Omental fat pad (tissue), 4 donors: Measurements from ENCODE around the gene MAP3K9. TPM values are rescaled to one million over a fixed set of nuclear protein-coding genes. Genes with fewer than 3 reads are reported as not detected.
A peak's percentile ranks its signal among the peaks of the same experiment; 100 is the strongest.
"Not testable (repeated sequence)": the region's sequence is repeated elsewhere in the genome, so short reads cannot be mapped to it uniquely, and the experiment has no call there.

Experiments used
- ATAC-seq: fragments of 150-250 bp; one replicate; pipeline ENCODE4 v1.9.1; 2016; ENCODE audit warnings: mild to moderate bottlenecking, moderate library complexity; ENCODE audit not compliant: low FRiP score
- DNase-seq: peaks from one replicate; pipeline ENCODE4 v3.0.0-alpha.2; 2019; ENCODE audit warnings: low spot score
- total RNA-seq, 4 donors: library from RNA; depleted of rRNA; stranded (reverse); fragments of >200 nt; gene quantifications; one replicate each; pipeline ENCODE4 v1.1.0, GENCODE V29; 2016
- TF ChIP-seq, protein P1 (sequence below), 3 donors: fragments of 450-650 bp; IDR thresholded peaks; one replicate each; pipeline ENCODE4 v1.5.1; 2016 to 2017; ENCODE audit warnings: antibody characterized with exemption in 3 of 3, mild to moderate bottlenecking in 3 of 3, moderate library complexity in 2 of 3

Gene MAP3K9
- total RNA-seq, 4 donors from 2014 or later = 0.32 to 5.8 (median 1.1) TPM

DNA sequence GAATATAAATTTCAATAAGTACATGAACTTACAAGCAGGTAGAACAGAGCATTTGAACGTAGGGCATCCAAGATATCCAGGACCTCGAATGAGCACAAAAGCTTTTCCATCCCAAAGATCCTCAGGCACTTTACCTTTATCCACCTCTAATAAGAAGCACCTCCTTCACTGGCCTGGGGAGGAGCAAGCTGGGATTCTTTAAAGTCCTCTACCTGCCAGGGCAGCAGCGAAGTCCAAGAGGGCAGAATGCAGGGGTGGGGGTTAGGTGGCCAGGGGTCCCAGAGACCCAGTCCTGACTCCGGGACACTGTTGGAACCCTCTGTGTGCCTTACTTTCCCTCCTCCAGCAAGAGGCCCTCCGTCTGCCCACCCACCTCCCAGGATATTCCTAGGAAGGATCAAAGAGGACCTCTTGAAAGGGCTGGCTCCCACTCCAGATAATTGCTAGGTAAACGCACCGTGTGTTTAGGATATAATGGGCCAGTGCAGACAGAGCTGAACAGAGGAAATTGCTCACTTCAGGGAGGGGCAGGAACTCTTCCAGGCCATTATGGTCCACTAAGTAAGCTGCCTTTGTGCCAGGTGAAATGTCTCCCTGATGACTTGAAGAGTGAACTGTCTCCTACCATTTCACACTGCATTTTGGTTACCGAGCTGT, 99.5 kb downstream of the MAP3K9 start:
- DNase-seq (no peak), ATAC-seq (no peak)
- TF ChIP-seq, protein P1, sequence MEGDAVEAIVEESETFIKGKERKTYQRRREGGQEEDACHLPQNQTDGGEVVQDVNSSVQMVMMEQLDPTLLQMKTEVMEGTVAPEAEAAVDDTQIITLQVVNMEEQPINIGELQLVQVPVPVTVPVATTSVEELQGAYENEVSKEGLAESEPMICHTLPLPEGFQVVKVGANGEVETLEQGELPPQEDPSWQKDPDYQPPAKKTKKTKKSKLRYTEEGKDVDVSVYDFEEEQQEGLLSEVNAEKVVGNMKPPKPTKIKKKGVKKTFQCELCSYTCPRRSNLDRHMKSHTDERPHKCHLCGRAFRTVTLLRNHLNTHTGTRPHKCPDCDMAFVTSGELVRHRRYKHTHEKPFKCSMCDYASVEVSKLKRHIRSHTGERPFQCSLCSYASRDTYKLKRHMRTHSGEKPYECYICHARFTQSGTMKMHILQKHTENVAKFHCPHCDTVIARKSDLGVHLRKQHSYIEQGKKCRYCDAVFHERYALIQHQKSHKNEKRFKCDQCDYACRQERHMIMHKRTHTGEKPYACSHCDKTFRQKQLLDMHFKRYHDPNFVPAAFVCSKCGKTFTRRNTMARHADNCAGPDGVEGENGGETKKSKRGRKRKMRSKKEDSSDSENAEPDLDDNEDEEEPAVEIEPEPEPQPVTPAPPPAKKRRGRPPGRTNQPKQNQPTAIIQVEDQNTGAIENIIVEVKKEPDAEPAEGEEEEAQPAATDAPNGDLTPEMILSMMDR (IDR thresholded peaks at IDR 0.05) = no peak

DNA sequence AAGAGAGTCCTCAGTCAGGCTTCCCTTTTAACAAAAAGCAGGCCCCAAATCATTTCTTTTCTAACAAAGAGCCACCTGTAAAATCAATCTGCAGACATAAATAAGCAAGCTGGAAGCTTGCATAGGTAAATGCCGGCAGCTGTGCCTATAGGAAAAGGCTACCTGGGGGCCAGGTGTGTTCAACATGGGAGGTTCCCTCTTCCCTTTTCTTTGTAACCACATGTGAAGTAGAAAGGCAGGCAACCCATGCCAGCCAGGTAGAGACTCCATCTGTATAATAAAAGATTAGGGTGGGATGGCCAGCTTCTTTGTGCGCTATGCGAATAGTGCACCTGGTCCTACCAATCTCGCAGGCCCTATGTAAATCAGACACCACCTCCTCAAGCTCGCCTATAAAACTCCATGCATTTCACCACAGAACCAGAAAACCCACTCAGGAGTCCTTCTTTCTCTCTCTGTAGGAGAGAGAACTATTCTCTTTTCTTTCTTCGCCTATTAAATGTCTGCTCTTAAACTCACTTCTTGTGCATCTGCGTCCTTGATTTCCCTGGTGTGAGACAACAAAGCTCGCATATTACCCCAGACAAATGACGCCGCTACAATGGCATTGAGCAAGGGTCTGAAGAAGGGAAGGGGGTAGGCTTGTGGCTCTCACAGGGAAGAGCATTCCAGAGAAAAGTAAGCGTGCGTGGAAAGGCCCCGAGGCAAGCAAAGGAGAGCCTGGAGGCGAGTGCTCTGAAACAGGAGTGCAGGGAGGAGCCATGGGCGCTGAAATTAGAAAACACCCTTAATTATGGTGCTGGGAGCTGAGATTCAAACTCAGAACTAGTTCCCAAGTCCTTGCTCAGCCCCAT, 100.4 kb downstream of the MAP3K9 start:
- ATAC-seq (no peak), DNase-seq (no peak)
- TF ChIP-seq, protein P1 (IDR thresholded peaks at IDR 0.05) = no peak

DNA sequence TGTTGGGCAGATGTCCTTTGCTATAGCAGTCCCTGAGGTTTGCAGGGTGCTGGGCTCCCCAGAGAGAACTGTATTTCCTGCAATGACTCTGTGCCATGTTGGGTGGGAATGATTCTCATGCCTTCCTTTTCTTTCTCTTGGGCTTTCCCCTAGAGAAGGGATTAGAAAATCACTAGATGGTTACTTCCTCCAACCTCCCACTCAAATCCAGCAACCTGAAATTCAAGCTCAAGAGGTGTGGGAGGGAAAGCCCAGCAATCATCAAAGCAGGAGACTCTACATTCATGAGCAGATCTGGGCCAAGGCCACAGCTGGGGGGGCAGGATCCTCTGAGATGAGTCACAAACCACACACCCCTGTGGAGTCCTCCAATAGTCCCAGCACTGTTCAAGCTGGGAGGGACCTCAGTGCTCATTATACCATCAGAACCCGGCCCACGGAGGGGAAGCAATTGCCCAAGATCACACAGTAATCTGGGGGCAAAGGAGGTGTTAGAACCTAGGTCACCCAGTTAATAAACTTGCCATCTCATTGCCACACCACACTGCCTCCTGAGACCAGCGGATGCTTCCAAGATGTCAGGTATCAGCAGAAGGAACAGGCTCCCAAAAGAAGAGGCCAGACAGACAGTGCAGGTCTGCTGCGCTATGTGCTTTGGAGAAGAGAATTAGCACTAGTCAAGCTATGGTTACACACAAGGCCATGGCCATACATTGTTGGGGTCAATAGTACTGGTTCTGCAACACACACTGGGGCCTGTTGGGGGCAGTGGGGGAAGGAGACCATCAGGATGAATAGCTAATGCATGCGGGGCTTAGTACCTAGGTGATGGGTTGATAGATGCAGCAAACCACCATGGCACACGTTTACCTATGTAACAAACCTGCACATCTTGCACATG, 101.9 kb downstream of the MAP3K9 start:
- DNase-seq (no peak), ATAC-seq (peak; percentile 81)
- TF ChIP-seq, protein P1 (IDR thresholded peaks at IDR 0.05) = no peak

DNA sequence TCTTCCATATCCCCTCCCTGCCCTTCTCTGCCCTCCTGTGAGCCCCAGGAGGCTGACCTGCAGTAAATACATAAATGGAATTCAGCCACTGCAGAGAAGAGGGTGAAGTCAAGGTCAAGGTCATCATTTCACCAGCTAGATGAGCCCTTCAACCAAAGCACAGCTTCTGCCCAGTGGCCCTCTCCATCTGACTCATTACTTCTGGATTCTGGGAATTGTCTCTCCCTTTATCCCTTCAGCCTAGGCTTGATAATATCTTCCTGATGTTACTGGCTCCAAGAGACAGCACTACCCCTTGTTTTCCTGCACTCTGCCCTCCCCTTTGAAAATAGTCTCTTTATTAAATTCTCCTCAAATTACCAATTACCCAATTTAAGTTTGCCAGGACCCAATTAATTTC, 103.1 kb downstream of the MAP3K9 start:
- ATAC-seq = no peak
- no peak for DNase-seq

DNA sequence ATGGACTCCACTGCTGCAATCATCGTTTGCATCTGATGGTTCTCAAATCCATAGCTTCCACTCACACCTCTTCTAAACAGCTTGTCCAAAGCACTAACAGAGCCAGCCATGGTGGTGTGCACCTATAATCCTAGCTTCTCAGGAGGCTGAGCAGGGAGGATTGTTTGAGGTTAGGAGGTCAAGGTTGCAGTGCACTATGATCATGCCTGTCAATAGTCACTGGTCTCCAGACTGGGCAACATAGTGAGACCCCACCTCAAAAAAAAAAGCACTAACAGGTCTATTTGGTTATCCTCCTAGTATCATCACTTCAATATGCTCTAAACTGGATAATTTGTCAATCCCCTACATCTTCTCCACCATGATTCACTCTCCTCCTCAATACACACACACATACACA, 104.4 kb downstream of the MAP3K9 start:
- DNase-seq (no peak), ATAC-seq (no peak)
- TF ChIP-seq, protein P1 (IDR thresholded peaks at IDR 0.05) = no peak

More for the DNA sequence above, 103.1 kb downstream of the MAP3K9 start:
- TF ChIP-seq, protein P1 (IDR thresholded peaks at IDR 0.05) = no peak

DNA sequence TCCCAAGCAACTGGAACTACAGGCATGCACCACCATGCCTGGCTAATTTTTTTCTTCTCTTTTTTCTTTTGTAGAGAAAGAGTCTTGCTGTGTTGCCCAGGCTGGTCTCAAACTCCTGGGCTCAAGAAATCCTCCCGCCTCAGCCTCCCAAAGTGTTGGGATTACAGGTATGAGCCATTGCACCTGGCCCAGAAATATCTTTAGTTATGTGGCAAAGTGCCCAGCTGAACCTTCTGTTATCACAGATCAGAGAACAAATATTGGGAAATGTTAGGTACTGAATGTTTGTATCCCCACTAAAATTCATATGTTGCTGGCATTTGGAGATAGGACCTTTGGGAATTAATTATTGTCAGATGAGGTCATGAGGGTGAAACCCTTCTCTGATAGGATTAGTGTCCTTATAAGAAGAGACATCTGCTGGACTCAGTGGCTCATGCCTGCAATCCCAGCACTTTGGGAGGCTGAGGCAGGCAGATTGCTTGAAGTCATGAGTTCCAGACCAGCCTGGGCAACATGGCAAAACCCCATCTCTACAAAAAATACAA, 105.6 kb downstream of the MAP3K9 start:
- not testable (repeated sequence) for DNase-seq, ATAC-seq

DNA sequence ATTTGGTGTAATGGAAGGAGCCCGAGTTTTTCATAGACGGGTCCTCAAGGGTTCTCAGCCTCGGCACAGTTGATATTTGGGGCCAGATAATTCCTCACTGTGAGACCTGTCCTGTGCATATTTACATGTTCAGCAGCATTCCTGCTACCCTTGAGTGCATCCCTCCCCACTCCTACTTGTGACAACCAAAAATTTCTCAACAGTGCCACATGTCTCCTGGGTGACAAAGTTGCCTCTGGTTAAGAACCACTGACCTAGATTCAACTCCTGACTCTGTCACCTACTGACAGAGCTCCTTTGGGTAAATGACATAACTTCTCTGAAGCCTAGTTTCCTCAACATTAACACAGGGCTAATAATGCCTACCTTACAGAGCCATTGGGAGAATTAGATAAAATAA, 107.2 kb downstream of the MAP3K9 start:
- TF ChIP-seq, protein P1 (IDR thresholded peaks at IDR 0.05) = no peak
- no peak for DNase-seq
- ATAC-seq = no peak
